Liver (tissue), 9 donors: Measurements from ENCODE around the gene ISX. TPM values are rescaled to one million over a fixed set of nuclear protein-coding genes. Genes with fewer than 3 reads are reported as not detected.

Experiments used
- DNase-seq: peaks from one replicate; pipeline ENCODE4 v3.0.0-alpha.2; 2017; ENCODE audit warnings: low spot score
- H3K27ac ChIP-seq, 2 donors: one replicate each; pipeline ENCODE4 v1.7.0; 2013; ENCODE audit warnings: inconsistent platforms in 2 of 2, low read length in 2 of 2, control low read depth in 1 of 2, low read depth in 1 of 2, mild to moderate bottlenecking in 1 of 2
- H3K27me3 ChIP-seq, 4 donors: one replicate each; pipeline versions ENCODE4 v1.6.1 to v1.7.0; 2013; ENCODE audit warnings: low read length in 3 of 4, inconsistent platforms in 1 of 4, mild to moderate bottlenecking in 1 of 4, moderate library complexity in 1 of 4; ENCODE audit not compliant: control insufficient read depth in 4 of 4, insufficient read depth in 4 of 4
- H3K36me3 ChIP-seq, 4 donors: one replicate each; pipeline versions ENCODE4 v1.6.1 to v1.7.0; 2013; ENCODE audit warnings: low read length in 3 of 4, mild to moderate bottlenecking in 3 of 4, low read depth in 1 of 4, moderate library complexity in 1 of 4; ENCODE audit not compliant: control insufficient read depth in 4 of 4, insufficient read depth in 3 of 4
- H3K4me1 ChIP-seq, 4 donors: one replicate each; pipeline versions ENCODE4 v1.6.1 to v1.7.0; 2013; ENCODE audit warnings: low read length in 3 of 4, mild to moderate bottlenecking in 3 of 4, moderate library complexity in 1 of 4; ENCODE audit not compliant: control insufficient read depth in 4 of 4, insufficient read depth in 4 of 4
- H3K4me3 ChIP-seq, 3 donors: one replicate each; pipeline versions ENCODE4 v1.6.1 to v1.7.0; 2013; ENCODE audit warnings: low read length in 3 of 3, control low read depth in 1 of 3, low read depth in 1 of 3, mild to moderate bottlenecking in 1 of 3
- H3K9ac ChIP-seq, 2 donors: one replicate each; pipeline ENCODE4 v1.7.0; 2013; ENCODE audit warnings: low read length in 2 of 2, mild to moderate bottlenecking in 2 of 2, moderate library complexity in 2 of 2, control low read depth in 1 of 2, low read depth in 1 of 2
- H3K9me3 ChIP-seq, 4 donors: one replicate each; pipeline versions ENCODE4 v1.6.1 to v1.7.0; 2013; ENCODE audit warnings: low read length in 3 of 4; ENCODE audit not compliant: control insufficient read depth in 4 of 4
- ATF3 ChIP-seq: IDR thresholded peaks from 2 replicates; pipeline ENCODE4 v1.6.1; 2016; ENCODE audit warnings: antibody characterized with exemption
- EGR1 ChIP-seq, 2 donors: IDR thresholded peaks; 2 replicates each; pipeline ENCODE4 v1.6.1; 2016 to 2018; ENCODE audit warnings: antibody characterized with exemption in 2 of 2, low read depth in 2 of 2
- FOXA1 ChIP-seq: IDR thresholded peaks from 2 replicates; pipeline ENCODE4 v1.6.1; 2016; ENCODE audit warnings: antibody characterized with exemption
- FOXA2 ChIP-seq: IDR thresholded peaks from 2 replicates; pipeline ENCODE4 v1.6.1; 2016; ENCODE audit warnings: antibody characterized with exemption
- GABPA ChIP-seq, 2 donors: IDR thresholded peaks in 1 of 2; conservative IDR thresholded peaks in 1 of 2; 2 replicates each; pipeline ENCODE4 v1.6.1; 2016; ENCODE audit warnings: antibody characterized with exemption in 2 of 2, mild to moderate bottlenecking in 1 of 2, moderate library complexity in 1 of 2
- HNF4A ChIP-seq, 2 donors: conservative IDR thresholded peaks; 2 replicates each; pipeline ENCODE4 v1.6.1; 2016; ENCODE audit warnings: antibody characterized with exemption in 2 of 2, mild to moderate bottlenecking in 2 of 2
- HNF4G ChIP-seq: IDR thresholded peaks from 2 replicates; pipeline ENCODE4 v1.6.1; 2016; ENCODE audit warnings: antibody characterized with exemption
- JUND ChIP-seq, 2 donors: IDR thresholded peaks; 2 replicates each; pipeline ENCODE4 v1.6.1; 2016; ENCODE audit warnings: antibody characterized with exemption in 2 of 2
- NR2F2 ChIP-seq: IDR thresholded peaks from 2 replicates; pipeline ENCODE4 v1.6.1; 2016; ENCODE audit warnings: antibody characterized with exemption
- RAD21 ChIP-seq, 2 donors: IDR thresholded peaks; 2 replicates each; pipeline ENCODE4 v1.6.1; 2016; ENCODE audit warnings: antibody characterized with exemption in 2 of 2, mild to moderate bottlenecking in 2 of 2
- RXRA ChIP-seq, 2 donors: IDR thresholded peaks; 2 replicates each; pipeline ENCODE4 v1.6.1; 2017 to 2018; ENCODE audit warnings: antibody characterized with exemption in 2 of 2, mild to moderate bottlenecking in 1 of 2
- SP1 ChIP-seq: IDR thresholded peaks from 2 replicates; pipeline ENCODE4 v1.6.1; 2018; ENCODE audit warnings: antibody characterized with exemption, mild to moderate bottlenecking
- TAF1 ChIP-seq: conservative IDR thresholded peaks from 2 replicates; pipeline ENCODE4 v1.6.1; 2016; ENCODE audit warnings: antibody characterized with exemption, mild to moderate bottlenecking
- YY1 ChIP-seq: IDR thresholded peaks from 2 replicates; pipeline ENCODE4 v1.6.1; 2016; ENCODE audit warnings: antibody characterized with exemption, mild to moderate bottlenecking
- ZBTB33 ChIP-seq: IDR thresholded peaks from 2 replicates; pipeline ENCODE4 v1.6.1; 2016; ENCODE audit warnings: antibody characterized with exemption
- WGBS: extraction: QIAGEN DNeasy Blood & Tissue Kit; methylation state at CpG from one replicate; pipeline ENCODE4 v1.1.7; 2013; 5-methylcytosine and 5-hydroxymethylcytosine counted together
- polyA plus RNA-seq, 2 donors: library from polyadenylated mRNA; stranded (reverse) in 1 of 2; unstranded in 1 of 2; fragments of 200-250 nt in 1 of 2; fragments of >200 nt in 1 of 2; fragmentation: Nextera tagmentation in 1 of 2; extraction: Ambion mirVana in 1 of 2; gene quantifications; one replicate each; pipeline versions ENCODE4 v1.2.1 to v1.2.3, GENCODE V29; 2013 to 2015
- total RNA-seq, 2 donors: library from RNA; depleted of rRNA; stranded (reverse); fragments of >200 nt; gene quantifications; one replicate each; pipeline ENCODE4 v1.2.3, GENCODE V29; 2014
- TF ChIP-seq, protein P1 (sequence below): IDR thresholded peaks from 2 replicates; pipeline ENCODE4 v1.6.1; 2016; ENCODE audit warnings: antibody characterized with exemption, mild to moderate bottlenecking
- TF ChIP-seq, protein P2 (sequence below): IDR thresholded peaks from 2 replicates; pipeline ENCODE4 v1.6.1; 2016; ENCODE audit warnings: antibody characterized with exemption
- TF ChIP-seq, protein P3 (sequence below): fragments of 150-350 bp; IDR thresholded peaks from 2 replicates; pipeline ENCODE4 v1.5.1; 2017; ENCODE audit warnings: improper control_type of control experiment, low read depth, low read length; ENCODE audit not compliant: missing input control
- donor health status: healthy.
- donor health status: healthy.
- donor health status: healthy.
- donor health status: healthy.
- donor health status: healthy.

The ISX gene
- total and polyA plus RNA-seq, 4 donors: 0.03 to 2.7 TPM; not detected in 2

- H3K9ac ChIP-seq: no peak overlapping the region
- no peaks in the 10 kb centered on the region for H3K36me3 ChIP-seq
- no peaks in the 10 kb centered on the region for H3K4me1 ChIP-seq
- TF ChIP-seq FOXA1 (no peak), GABPA (IDR thresholded peaks at IDR 0.05 in 1 of 2, conservative IDR thresholded peaks at IDR 0.05 in 1 of 2) (no peak), TAF1 (no peak), ATF3 (no peak), JUND (IDR thresholded peaks at IDR 0.05) (no peak), ZBTB33 (no peak), SP1 (no peak), HNF4G (no peak), RXRA (IDR thresholded peaks at IDR 0.05) (no peak), HNF4A (conservative IDR thresholded peaks at IDR 0.05) (no peak), EGR1 (IDR thresholded peaks at IDR 0.05; ENCODE audit: low read depth in 2 of 2) (no peak), RAD21 (IDR thresholded peaks at IDR 0.05) (no peak), FOXA2 (no peak), YY1 (no peak), NR2F2 (no peak)
- TF ChIP-seq, protein P1, sequence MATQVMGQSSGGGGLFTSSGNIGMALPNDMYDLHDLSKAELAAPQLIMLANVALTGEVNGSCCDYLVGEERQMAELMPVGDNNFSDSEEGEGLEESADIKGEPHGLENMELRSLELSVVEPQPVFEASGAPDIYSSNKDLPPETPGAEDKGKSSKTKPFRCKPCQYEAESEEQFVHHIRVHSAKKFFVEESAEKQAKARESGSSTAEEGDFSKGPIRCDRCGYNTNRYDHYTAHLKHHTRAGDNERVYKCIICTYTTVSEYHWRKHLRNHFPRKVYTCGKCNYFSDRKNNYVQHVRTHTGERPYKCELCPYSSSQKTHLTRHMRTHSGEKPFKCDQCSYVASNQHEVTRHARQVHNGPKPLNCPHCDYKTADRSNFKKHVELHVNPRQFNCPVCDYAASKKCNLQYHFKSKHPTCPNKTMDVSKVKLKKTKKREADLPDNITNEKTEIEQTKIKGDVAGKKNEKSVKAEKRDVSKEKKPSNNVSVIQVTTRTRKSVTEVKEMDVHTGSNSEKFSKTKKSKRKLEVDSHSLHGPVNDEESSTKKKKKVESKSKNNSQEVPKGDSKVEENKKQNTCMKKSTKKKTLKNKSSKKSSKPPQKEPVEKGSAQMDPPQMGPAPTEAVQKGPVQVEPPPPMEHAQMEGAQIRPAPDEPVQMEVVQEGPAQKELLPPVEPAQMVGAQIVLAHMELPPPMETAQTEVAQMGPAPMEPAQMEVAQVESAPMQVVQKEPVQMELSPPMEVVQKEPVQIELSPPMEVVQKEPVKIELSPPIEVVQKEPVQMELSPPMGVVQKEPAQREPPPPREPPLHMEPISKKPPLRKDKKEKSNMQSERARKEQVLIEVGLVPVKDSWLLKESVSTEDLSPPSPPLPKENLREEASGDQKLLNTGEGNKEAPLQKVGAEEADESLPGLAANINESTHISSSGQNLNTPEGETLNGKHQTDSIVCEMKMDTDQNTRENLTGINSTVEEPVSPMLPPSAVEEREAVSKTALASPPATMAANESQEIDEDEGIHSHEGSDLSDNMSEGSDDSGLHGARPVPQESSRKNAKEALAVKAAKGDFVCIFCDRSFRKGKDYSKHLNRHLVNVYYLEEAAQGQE: no peak
- TF ChIP-seq, protein P2, sequence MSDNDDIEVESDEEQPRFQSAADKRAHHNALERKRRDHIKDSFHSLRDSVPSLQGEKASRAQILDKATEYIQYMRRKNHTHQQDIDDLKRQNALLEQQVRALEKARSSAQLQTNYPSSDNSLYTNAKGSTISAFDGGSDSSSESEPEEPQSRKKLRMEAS: no peak
- TF ChIP-seq, protein P3, sequence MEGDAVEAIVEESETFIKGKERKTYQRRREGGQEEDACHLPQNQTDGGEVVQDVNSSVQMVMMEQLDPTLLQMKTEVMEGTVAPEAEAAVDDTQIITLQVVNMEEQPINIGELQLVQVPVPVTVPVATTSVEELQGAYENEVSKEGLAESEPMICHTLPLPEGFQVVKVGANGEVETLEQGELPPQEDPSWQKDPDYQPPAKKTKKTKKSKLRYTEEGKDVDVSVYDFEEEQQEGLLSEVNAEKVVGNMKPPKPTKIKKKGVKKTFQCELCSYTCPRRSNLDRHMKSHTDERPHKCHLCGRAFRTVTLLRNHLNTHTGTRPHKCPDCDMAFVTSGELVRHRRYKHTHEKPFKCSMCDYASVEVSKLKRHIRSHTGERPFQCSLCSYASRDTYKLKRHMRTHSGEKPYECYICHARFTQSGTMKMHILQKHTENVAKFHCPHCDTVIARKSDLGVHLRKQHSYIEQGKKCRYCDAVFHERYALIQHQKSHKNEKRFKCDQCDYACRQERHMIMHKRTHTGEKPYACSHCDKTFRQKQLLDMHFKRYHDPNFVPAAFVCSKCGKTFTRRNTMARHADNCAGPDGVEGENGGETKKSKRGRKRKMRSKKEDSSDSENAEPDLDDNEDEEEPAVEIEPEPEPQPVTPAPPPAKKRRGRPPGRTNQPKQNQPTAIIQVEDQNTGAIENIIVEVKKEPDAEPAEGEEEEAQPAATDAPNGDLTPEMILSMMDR: no peak
- 81% methylated on average over 4 of the region's 4 CpGs for WGBS
- no peak overlapping the region for H3K4me3 ChIP-seq
- H3K27ac ChIP-seq: no peak overlapping the region
- no peaks in the 10 kb centered on the region for H3K9me3 ChIP-seq
- H3K27me3 ChIP-seq: no peaks in the 10 kb centered on the region
- DNase-seq: no peak
Measured at GRCh38 chr22:35074583-35074982, 8.6 kb downstream of the ISX start.
